Measurements from ENCODE around the gene RAB37. TPM values are rescaled to one million over a fixed set of nuclear protein-coding genes. Genes with fewer than 3 reads are reported as not detected.
A peak's percentile ranks its signal among the peaks of the same experiment; 100 is the strongest.

RAB37 gene
- total RNA-seq, 1 donor from 2014 or later = 2.5 TPM

- Mint-ChIP-seq H3K27ac (ENCODE audit: unreplicated experiment) (no peak overlapping the region), H3K27me3 (ENCODE audit: unreplicated experiment) (peaks cover 9% of the 10 kb centered on the region), H3K9me3 (ENCODE audit: unreplicated experiment) (no peaks in the 10 kb centered on the region), H3K36me3 (ENCODE audit: low read depth, unreplicated experiment) (no peaks in the 10 kb centered on the region), H3K4me1 (ENCODE audit: unreplicated experiment) (peaks cover 8% of the 10 kb centered on the region), H3K4me3 (ENCODE audit: unreplicated experiment) (no peak overlapping the region)
- DNase-seq (ENCODE audit: low spot score) = no peak
- TF ChIP-seq, protein P1, sequence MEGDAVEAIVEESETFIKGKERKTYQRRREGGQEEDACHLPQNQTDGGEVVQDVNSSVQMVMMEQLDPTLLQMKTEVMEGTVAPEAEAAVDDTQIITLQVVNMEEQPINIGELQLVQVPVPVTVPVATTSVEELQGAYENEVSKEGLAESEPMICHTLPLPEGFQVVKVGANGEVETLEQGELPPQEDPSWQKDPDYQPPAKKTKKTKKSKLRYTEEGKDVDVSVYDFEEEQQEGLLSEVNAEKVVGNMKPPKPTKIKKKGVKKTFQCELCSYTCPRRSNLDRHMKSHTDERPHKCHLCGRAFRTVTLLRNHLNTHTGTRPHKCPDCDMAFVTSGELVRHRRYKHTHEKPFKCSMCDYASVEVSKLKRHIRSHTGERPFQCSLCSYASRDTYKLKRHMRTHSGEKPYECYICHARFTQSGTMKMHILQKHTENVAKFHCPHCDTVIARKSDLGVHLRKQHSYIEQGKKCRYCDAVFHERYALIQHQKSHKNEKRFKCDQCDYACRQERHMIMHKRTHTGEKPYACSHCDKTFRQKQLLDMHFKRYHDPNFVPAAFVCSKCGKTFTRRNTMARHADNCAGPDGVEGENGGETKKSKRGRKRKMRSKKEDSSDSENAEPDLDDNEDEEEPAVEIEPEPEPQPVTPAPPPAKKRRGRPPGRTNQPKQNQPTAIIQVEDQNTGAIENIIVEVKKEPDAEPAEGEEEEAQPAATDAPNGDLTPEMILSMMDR (IDR thresholded peaks at IDR 0.05; ENCODE audit: unreplicated experiment) = no peak
Measured at GRCh38 chr17:74734256-74734655, 2.8 kb upstream of the RAB37 start.

GRCh38 chr17:74737299-74738050 is 419 bp downstream of the RAB37 start:
- Mint-ChIP-seq H3K36me3 (ENCODE audit: low read depth, unreplicated experiment) (no peaks in the 10 kb centered on the region), H3K9me3 (ENCODE audit: unreplicated experiment) (no peaks in the 10 kb centered on the region), H3K27me3 (ENCODE audit: unreplicated experiment) (peaks cover 9% of the 10 kb centered on the region), H3K4me3 (ENCODE audit: unreplicated experiment) (peak overlapping the region; percentile 11), H3K27ac (ENCODE audit: unreplicated experiment) (no peak overlapping the region), H3K4me1 (ENCODE audit: unreplicated experiment) (peaks cover 23% of the 10 kb centered on the region)
- DNase-seq (ENCODE audit: low spot score) = peak; percentile 47
- TF ChIP-seq, protein P1 (IDR thresholded peaks at IDR 0.05; ENCODE audit: unreplicated experiment) = peak; percentile 25

GRCh38 chr17:74738051-74738996 is 1.3 kb downstream of the RAB37 start:
- Mint-ChIP-seq H3K4me3 (ENCODE audit: unreplicated experiment) (no peak overlapping the region), H3K27me3 (ENCODE audit: unreplicated experiment) (peaks cover 9% of the 10 kb centered on the region), H3K36me3 (ENCODE audit: low read depth, unreplicated experiment) (no peaks in the 10 kb centered on the region), H3K4me1 (ENCODE audit: unreplicated experiment) (peaks cover 29% of the 10 kb centered on the region), H3K9me3 (ENCODE audit: unreplicated experiment) (no peaks in the 10 kb centered on the region), H3K27ac (ENCODE audit: unreplicated experiment) (no peak overlapping the region)
- DNase-seq (ENCODE audit: low spot score) = no peak
- TF ChIP-seq, protein P1 (IDR thresholded peaks at IDR 0.05; ENCODE audit: unreplicated experiment) = no peak

GRCh38 chr17:74739227-74739831 is 2.3 kb downstream of the RAB37 start:
- no peak for DNase-seq (ENCODE audit: low spot score)
- Mint-ChIP-seq H3K36me3 (ENCODE audit: low read depth, unreplicated experiment) (no peaks in the 10 kb centered on the region), H3K9me3 (ENCODE audit: unreplicated experiment) (no peaks in the 10 kb centered on the region), H3K27me3 (ENCODE audit: unreplicated experiment) (peaks cover 13% of the 10 kb centered on the region), H3K27ac (ENCODE audit: unreplicated experiment) (no peak overlapping the region), H3K4me1 (ENCODE audit: unreplicated experiment) (peaks cover 36% of the 10 kb centered on the region), H3K4me3 (ENCODE audit: unreplicated experiment) (no peak overlapping the region)
- TF ChIP-seq, protein P1 (IDR thresholded peaks at IDR 0.05; ENCODE audit: unreplicated experiment) = no peak
